Liver (tissue), 9 donors: ENCODE measurements around the gene ERVW-1. TPM values are rescaled to one million over a fixed set of nuclear protein-coding genes. Genes with fewer than 3 reads are reported as not detected.

Experiments used
- DNase-seq: peaks from one replicate; pipeline ENCODE4 v3.0.0-alpha.2; 2017; ENCODE audit warnings: low spot score
- H3K27ac ChIP-seq, 2 donors: one replicate each; pipeline ENCODE4 v1.7.0; 2013; ENCODE audit warnings: inconsistent platforms in 2 of 2, low read length in 2 of 2, control low read depth in 1 of 2, low read depth in 1 of 2, mild to moderate bottlenecking in 1 of 2
- H3K27me3 ChIP-seq, 4 donors: one replicate each; pipeline versions ENCODE4 v1.6.1 to v1.7.0; 2013; ENCODE audit warnings: low read length in 3 of 4, inconsistent platforms in 1 of 4, mild to moderate bottlenecking in 1 of 4, moderate library complexity in 1 of 4; ENCODE audit not compliant: control insufficient read depth in 4 of 4, insufficient read depth in 4 of 4
- H3K36me3 ChIP-seq, 4 donors: one replicate each; pipeline versions ENCODE4 v1.6.1 to v1.7.0; 2013; ENCODE audit warnings: low read length in 3 of 4, mild to moderate bottlenecking in 3 of 4, low read depth in 1 of 4, moderate library complexity in 1 of 4; ENCODE audit not compliant: control insufficient read depth in 4 of 4, insufficient read depth in 3 of 4
- H3K4me1 ChIP-seq, 4 donors: one replicate each; pipeline versions ENCODE4 v1.6.1 to v1.7.0; 2013; ENCODE audit warnings: low read length in 3 of 4, mild to moderate bottlenecking in 3 of 4, moderate library complexity in 1 of 4; ENCODE audit not compliant: control insufficient read depth in 4 of 4, insufficient read depth in 4 of 4
- H3K4me3 ChIP-seq, 3 donors: one replicate each; pipeline versions ENCODE4 v1.6.1 to v1.7.0; 2013; ENCODE audit warnings: low read length in 3 of 3, control low read depth in 1 of 3, low read depth in 1 of 3, mild to moderate bottlenecking in 1 of 3
- H3K9ac ChIP-seq, 2 donors: one replicate each; pipeline ENCODE4 v1.7.0; 2013; ENCODE audit warnings: low read length in 2 of 2, mild to moderate bottlenecking in 2 of 2, moderate library complexity in 2 of 2, control low read depth in 1 of 2, low read depth in 1 of 2
- H3K9me3 ChIP-seq, 4 donors: one replicate each; pipeline versions ENCODE4 v1.6.1 to v1.7.0; 2013; ENCODE audit warnings: low read length in 3 of 4; ENCODE audit not compliant: control insufficient read depth in 4 of 4
- CTCF ChIP-seq: fragments of 150-350 bp; IDR thresholded peaks from 2 replicates; pipeline ENCODE4 v1.5.1; 2017; ENCODE audit warnings: improper control_type of control experiment, low read depth, low read length; ENCODE audit not compliant: missing input control
- FOXA1 ChIP-seq: IDR thresholded peaks from 2 replicates; pipeline ENCODE4 v1.6.1; 2016; ENCODE audit warnings: antibody characterized with exemption
- GABPA ChIP-seq, 2 donors: IDR thresholded peaks in 1 of 2; conservative IDR thresholded peaks in 1 of 2; 2 replicates each; pipeline ENCODE4 v1.6.1; 2016; ENCODE audit warnings: antibody characterized with exemption in 2 of 2, mild to moderate bottlenecking in 1 of 2, moderate library complexity in 1 of 2
- HNF4G ChIP-seq: IDR thresholded peaks from 2 replicates; pipeline ENCODE4 v1.6.1; 2016; ENCODE audit warnings: antibody characterized with exemption
- JUND ChIP-seq, 2 donors: IDR thresholded peaks; 2 replicates each; pipeline ENCODE4 v1.6.1; 2016; ENCODE audit warnings: antibody characterized with exemption in 2 of 2
- MAX ChIP-seq: IDR thresholded peaks from 2 replicates; pipeline ENCODE4 v1.6.1; 2016; ENCODE audit warnings: antibody characterized with exemption
- RAD21 ChIP-seq, 2 donors: IDR thresholded peaks; 2 replicates each; pipeline ENCODE4 v1.6.1; 2016; ENCODE audit warnings: antibody characterized with exemption in 2 of 2, mild to moderate bottlenecking in 2 of 2
- REST ChIP-seq: IDR thresholded peaks from 2 replicates; pipeline ENCODE4 v1.6.1; 2016; ENCODE audit warnings: antibody characterized with exemption, mild to moderate bottlenecking
- RXRA ChIP-seq, 2 donors: IDR thresholded peaks; 2 replicates each; pipeline ENCODE4 v1.6.1; 2017 to 2018; ENCODE audit warnings: antibody characterized with exemption in 2 of 2, mild to moderate bottlenecking in 1 of 2
- SP1 ChIP-seq: IDR thresholded peaks from 2 replicates; pipeline ENCODE4 v1.6.1; 2018; ENCODE audit warnings: antibody characterized with exemption, mild to moderate bottlenecking
- YY1 ChIP-seq: IDR thresholded peaks from 2 replicates; pipeline ENCODE4 v1.6.1; 2016; ENCODE audit warnings: antibody characterized with exemption, mild to moderate bottlenecking
- WGBS: extraction: QIAGEN DNeasy Blood & Tissue Kit; methylation state at CpG from one replicate; pipeline ENCODE4 v1.1.7; 2013; 5-methylcytosine and 5-hydroxymethylcytosine counted together
- polyA plus RNA-seq, 2 donors: library from polyadenylated mRNA; stranded (reverse) in 1 of 2; unstranded in 1 of 2; fragments of 200-250 nt in 1 of 2; fragments of >200 nt in 1 of 2; fragmentation: Nextera tagmentation in 1 of 2; extraction: Ambion mirVana in 1 of 2; gene quantifications; one replicate each; pipeline versions ENCODE4 v1.2.1 to v1.2.3, GENCODE V29; 2013 to 2015
- total RNA-seq, 2 donors: library from RNA; depleted of rRNA; stranded (reverse); fragments of >200 nt; gene quantifications; one replicate each; pipeline ENCODE4 v1.2.3, GENCODE V29; 2014
- TF ChIP-seq, protein P1 (sequence below): IDR thresholded peaks from 2 replicates; pipeline ENCODE4 v1.6.1; 2016; ENCODE audit warnings: antibody characterized with exemption
- donor health status: healthy.
- donor health status: healthy.
- donor health status: healthy.
- donor health status: healthy.
- donor health status: healthy.

The ERVW-1 gene
- total and polyA plus RNA-seq, 4 donors: 0.19 TPM; not detected in 3

DNA sequence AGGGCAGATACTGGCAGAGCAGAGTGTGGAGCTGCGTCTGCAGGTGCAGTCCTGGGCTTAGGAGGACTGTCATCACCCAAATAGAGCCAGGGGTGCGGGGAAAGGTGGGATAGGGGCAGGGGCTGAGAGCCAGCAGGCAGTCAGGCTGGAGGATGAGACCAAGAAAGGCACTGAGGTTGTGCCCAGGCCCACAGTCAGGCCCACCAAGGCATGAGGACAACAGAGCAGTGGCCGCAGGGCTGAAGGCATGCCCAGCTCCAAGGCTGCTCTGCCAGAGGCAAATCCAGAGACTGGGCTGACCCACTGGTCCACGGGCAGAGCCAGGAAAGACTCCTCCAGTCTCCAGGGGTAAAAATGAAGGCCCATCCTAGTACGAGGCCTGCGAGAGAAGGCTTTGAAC is 54.8 kb downstream of the ERVW-1 start:
- no peak for DNase-seq
- Histone ChIP-seq H3K9me3 (no peaks in the 10 kb centered on the region), H3K4me1 (peaks cover 0 to 5% (median 3%) of the 10 kb centered on the region in 4 donors), H3K9ac (no peak overlapping the region), H3K4me3 (no peak overlapping the region), H3K27ac (no peak overlapping the region), H3K36me3 (no peaks in the 10 kb centered on the region), H3K27me3 (no peaks in the 10 kb centered on the region)
- TF ChIP-seq RAD21 (IDR thresholded peaks at IDR 0.05) (no peak), FOXA1 (no peak), YY1 (no peak), HNF4G (no peak), GABPA (IDR thresholded peaks at IDR 0.05 in 1 of 2, conservative IDR thresholded peaks at IDR 0.05 in 1 of 2) (no peak), MAX (no peak), CTCF (no peak)
- 96% methylated on average over 6 of the region's 6 CpGs for WGBS

- Histone ChIP-seq H3K9ac (no peak overlapping the region), H3K9me3 (no peaks in the 10 kb centered on the region), H3K27ac (no peak overlapping the region), H3K36me3 (no peaks in the 10 kb centered on the region), H3K4me3 (no peak overlapping the region), H3K4me1 (peaks cover 0 to 5% (median 3%) of the 10 kb centered on the region in 4 donors), H3K27me3 (no peaks in the 10 kb centered on the region)
- no peak for TF ChIP-seq REST
- no peak for TF ChIP-seq RXRA (IDR thresholded peaks at IDR 0.05)
- no peak for TF ChIP-seq SP1
- TF ChIP-seq, protein P1, sequence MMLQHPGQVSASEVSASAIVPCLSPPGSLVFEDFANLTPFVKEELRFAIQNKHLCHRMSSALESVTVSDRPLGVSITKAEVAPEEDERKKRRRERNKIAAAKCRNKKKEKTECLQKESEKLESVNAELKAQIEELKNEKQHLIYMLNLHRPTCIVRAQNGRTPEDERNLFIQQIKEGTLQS: no peak
- TF ChIP-seq YY1: no peak
- TF ChIP-seq HNF4G: no peak
- no peak for TF ChIP-seq JUND (IDR thresholded peaks at IDR 0.05)
- 63% methylated on average over 5 of the region's 5 CpGs for WGBS
- DNase-seq: no peak
These were observed 55.9 kb downstream of the ERVW-1 start for GRCh38 chr7:92421676-92422435.

Other genes with a start within 250 kb of the ERVW-1 start
- gene KRIT1, start 232.0 kb downstream of the ERVW-1 start, total RNA-seq: 10 to 100 TPM; 31.2 to 48.4 TPM
- 10 to 100 TPM in 1 of 2 donors, 1 to 10 TPM in 1; 8.0 to 16.6 TPM for gene KRIT1, start 232.0 kb downstream of the ERVW-1 start, polyA plus RNA-seq
- gene ANKIB1, start 232.0 kb downstream of the ERVW-1 start, total RNA-seq: 10 to 100 TPM; 10.8 to 14.8 TPM
- gene ANKIB1, start 232.0 kb downstream of the ERVW-1 start, polyA plus RNA-seq: 1 to 10 TPM; 3.9 to 6.1 TPM
- gene GATAD1, start 30.5 kb downstream of the ERVW-1 start, total RNA-seq: 10 to 100 TPM; 12.4 to 22.8 TPM
- gene GATAD1, start 30.5 kb downstream of the ERVW-1 start, polyA plus RNA-seq: 1 to 10 TPM; 7.8 to 9.3 TPM
- gene PEX1, start 50.6 kb upstream of the ERVW-1 start, total RNA-seq: 10 to 100 TPM in 1 of 2 donors, 1 to 10 TPM in 1; 8.4 to 18.2 TPM
- gene PEX1, start 50.6 kb upstream of the ERVW-1 start, polyA plus RNA-seq: 1 to 10 TPM; 7.2 to 9.5 TPM
- 1 to 10 TPM; 8.5 to 9.7 TPM for gene RBM48, start 50.8 kb upstream of the ERVW-1 start, total RNA-seq
- gene RBM48, start 50.8 kb upstream of the ERVW-1 start, polyA plus RNA-seq: 1 to 10 TPM; 3.3 to 5.2 TPM
- gene FAM133B, start 112.4 kb upstream of the ERVW-1 start, total RNA-seq: 10 to 100 TPM; 13.6 to 13.9 TPM
- 10 to 100 TPM in 1 of 2 donors, 1 to 10 TPM in 1; 5.2 to 25.0 TPM for gene FAM133B, start 112.4 kb upstream of the ERVW-1 start, polyA plus RNA-seq